Left ventricle myocardium inferior (tissue), 1 donor: ENCODE data around the gene MUC4. TPM values are rescaled to one million over a fixed set of nuclear protein-coding genes. Genes with fewer than 3 reads are reported as not detected.

ENCODE experiments used
- DNase-seq: peaks from one replicate; pipeline ENCODE4 v3.0.0-alpha.2; 2020
- H3K27ac ChIP-seq: fragments of 200-600 bp; replicated peaks from 2 replicates; pipeline ENCODE4 v1.8.0; 2021
- H3K27me3 ChIP-seq: fragments of 200-600 bp; 2 replicates; pipeline ENCODE4 v1.8.0; 2021; ENCODE audit warnings: low read depth
- H3K36me3 ChIP-seq: fragments of 200-600 bp; 2 replicates; pipeline ENCODE4 v1.8.0; 2021
- H3K4me1 ChIP-seq: fragments of 200-600 bp; 2 replicates; pipeline ENCODE4 v1.8.0; 2021
- H3K4me3 ChIP-seq: fragments of 200-600 bp; 2 replicates; pipeline ENCODE4 v1.8.0; 2021; ENCODE audit warnings: mild to moderate bottlenecking, moderate library complexity
- H3K9me3 ChIP-seq: fragments of 200-600 bp; replicated peaks from 2 replicates; pipeline ENCODE4 v1.8.0; 2021
- CTCF ChIP-seq: fragments of 200-600 bp; IDR thresholded peaks from 2 replicates; pipeline ENCODE4 v1.8.0; 2021; ENCODE audit warnings: antibody characterized with exemption, mild to moderate bottlenecking, borderline replicate concordance
- intact Hi-C: fragments of 100-400 bp; cut with micrococcal nuclease; formaldehyde crosslinking; loops from one replicate; pipeline ENCODE4 v1.11.0; 2022
- total RNA-seq: library from RNA; stranded (reverse); fragmentation: NEBNext Ultra II Directional; extraction: Animal tissue kit (Norgen Biotek cat#: 25700); gene quantifications from one replicate; pipeline ENCODE4 v1.2.1, GENCODE V29; 2021
- donor health status: DM: no; HTN: yes; CAD: no; lungs with severe emphysema.

Gene MUC4
- total RNA-seq, 1 donor from 2014 or later = 0.11 TPM

GRCh38 chr3:195768831-195769303 lies 42.9 kb downstream of the MUC4 start:
- no peak for TF ChIP-seq CTCF
- DNase-seq = no peak
- intact Hi-C loops = no loop called here

GRCh38 chr3:195768414-195768813 lies 43.3 kb downstream of the MUC4 start:
- no peak for TF ChIP-seq CTCF
- no peaks in the 10 kb centered on the region for H3K36me3 ChIP-seq
- H3K4me1 ChIP-seq = no peaks in the 10 kb centered on the region
- no peak for DNase-seq
- H3K9me3 ChIP-seq = no peaks in the 10 kb centered on the region
- H3K4me3 ChIP-seq = no peak overlapping the region
- no peak overlapping the region for H3K27ac ChIP-seq
- H3K27me3 ChIP-seq = peaks cover 35% of the 10 kb centered on the region
- intact Hi-C loops = no loop called here

More at GRCh38 chr3:195768831-195769303, 42.9 kb downstream of the MUC4 start:
- H3K27ac ChIP-seq = no peak overlapping the region
- H3K4me3 ChIP-seq = no peak overlapping the region
- no peaks in the 10 kb centered on the region for H3K9me3 ChIP-seq
- H3K36me3 ChIP-seq = no peaks in the 10 kb centered on the region
- H3K27me3 ChIP-seq = peaks cover 30% of the 10 kb centered on the region
- H3K4me1 ChIP-seq = no peaks in the 10 kb centered on the region

- Histone ChIP-seq H3K4me3 (no peak overlapping the region), H3K36me3 (no peaks in the 10 kb centered on the region), H3K4me1 (no peaks in the 10 kb centered on the region), H3K9me3 (no peaks in the 10 kb centered on the region), H3K27ac (no peak overlapping the region), H3K27me3 (peaks cover 41% of the 10 kb centered on the region)
- TF ChIP-seq CTCF = no peak
- intact Hi-C loops = no loop called here
- DNase-seq = no peak
Measured at GRCh38 chr3:195767792-195768191, 43.9 kb downstream of the MUC4 start.

- intact Hi-C loops = no loop called here
- no peaks in the 10 kb centered on the region for H3K9me3 ChIP-seq
- TF ChIP-seq CTCF = no peak
- no peak for DNase-seq
- peaks cover 52% of the 10 kb centered on the region for H3K27me3 ChIP-seq
- peaks cover 4% of the 10 kb centered on the region for H3K4me1 ChIP-seq
- no peaks in the 10 kb centered on the region for H3K36me3 ChIP-seq
- no peak overlapping the region for H3K4me3 ChIP-seq
- no peak overlapping the region for H3K27ac ChIP-seq
Measured at GRCh38 chr3:195766671-195767070, 45.1 kb downstream of the MUC4 start.

DNA sequence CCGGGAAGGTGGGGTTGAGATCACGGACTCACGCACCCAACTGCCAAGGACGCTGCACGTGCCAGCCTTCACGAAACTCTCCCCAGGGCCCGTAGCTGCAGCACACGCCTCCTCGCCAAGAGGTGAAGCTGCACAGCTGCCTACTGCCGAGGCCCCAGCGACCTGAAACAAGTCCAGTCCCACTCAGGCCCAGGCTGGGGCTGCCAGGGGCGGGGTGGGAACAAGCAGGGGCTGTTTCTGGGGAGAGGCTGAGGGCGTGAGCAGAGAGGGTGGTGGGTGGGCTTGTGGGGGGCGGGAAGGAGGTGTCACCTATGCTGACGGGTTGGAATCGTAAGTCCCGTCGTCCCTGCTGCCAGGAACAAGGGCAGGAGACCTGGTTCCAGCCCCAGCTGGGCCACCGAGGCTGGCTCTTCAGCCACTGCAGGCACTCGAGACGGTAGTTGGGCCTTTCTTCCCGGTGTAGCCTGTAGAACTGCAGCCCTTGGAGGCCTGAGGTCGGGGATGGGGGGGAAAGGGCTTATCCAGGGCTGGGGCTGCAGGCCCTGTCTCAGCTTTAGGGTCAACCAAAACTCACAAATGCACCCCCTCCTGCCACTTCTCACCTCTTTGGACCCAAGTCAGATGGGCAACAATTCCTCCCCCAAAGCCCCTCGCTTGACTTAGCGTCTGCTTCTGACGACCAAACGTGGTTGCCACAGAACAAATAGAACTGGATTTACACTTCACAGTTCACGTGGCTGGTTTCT lies 46.6 kb downstream of the MUC4 start:
- Histone ChIP-seq H3K36me3 (no peaks in the 10 kb centered on the region), H3K27ac (no peak overlapping the region), H3K27me3 (peaks cover 68% of the 10 kb centered on the region), H3K9me3 (no peaks in the 10 kb centered on the region), H3K4me1 (peaks cover 6% of the 10 kb centered on the region), H3K4me3 (no peak overlapping the region)
- TF ChIP-seq CTCF = no peak
- intact Hi-C loops = no loop called here
- no peak for DNase-seq
